ENCODE results near the gene UBAP1.

- no peak for TF ChIP-seq CTCF (conservative IDR thresholded peaks at IDR 0.05; ENCODE audit: low read depth, low read length)
- TF ChIP-seq POLR2A (IDR thresholded peaks at IDR 0.05; ENCODE audit: low read depth, low read length), result no peak
- no peak for TF ChIP-seq BHLHE40 (IDR thresholded peaks at IDR 0.05; ENCODE audit: low read depth, low read length)
- no peak for TF ChIP-seq RAD21 (IDR thresholded peaks at IDR 0.05; ENCODE audit: low read length)
- TF ChIP-seq RFX5 (IDR thresholded peaks at IDR 0.05; ENCODE audit: low read depth, low read length), result no peak
- no peak for TF ChIP-seq ELK1 (IDR thresholded peaks at IDR 0.05; ENCODE audit: borderline replicate concordance, low read depth, low read length)
- no peak for TF ChIP-seq SMC3 (IDR thresholded peaks at IDR 0.05; ENCODE audit: low read depth, low read length)
- TF ChIP-seq MAFK (IDR thresholded peaks at IDR 0.05; ENCODE audit: low read depth, low read length), result no peak
- TF ChIP-seq CEBPB (IDR thresholded peaks at IDR 0.05; ENCODE audit: low read depth, low read length), result no peak
These were observed 78.2 kb downstream of the UBAP1 start for GRCh38 chr9:34256987-34257585.

Measured in IMR-90 (cell line).